Measurements from ENCODE around the gene S100PBP. TPM values are rescaled to one million over a fixed set of nuclear protein-coding genes. Genes with fewer than 3 reads are reported as not detected.

S100PBP gene
- total RNA-seq, 3 donors from 2014 or later, result 25.0 to 49.0 (median 29.5) TPM

DNA sequence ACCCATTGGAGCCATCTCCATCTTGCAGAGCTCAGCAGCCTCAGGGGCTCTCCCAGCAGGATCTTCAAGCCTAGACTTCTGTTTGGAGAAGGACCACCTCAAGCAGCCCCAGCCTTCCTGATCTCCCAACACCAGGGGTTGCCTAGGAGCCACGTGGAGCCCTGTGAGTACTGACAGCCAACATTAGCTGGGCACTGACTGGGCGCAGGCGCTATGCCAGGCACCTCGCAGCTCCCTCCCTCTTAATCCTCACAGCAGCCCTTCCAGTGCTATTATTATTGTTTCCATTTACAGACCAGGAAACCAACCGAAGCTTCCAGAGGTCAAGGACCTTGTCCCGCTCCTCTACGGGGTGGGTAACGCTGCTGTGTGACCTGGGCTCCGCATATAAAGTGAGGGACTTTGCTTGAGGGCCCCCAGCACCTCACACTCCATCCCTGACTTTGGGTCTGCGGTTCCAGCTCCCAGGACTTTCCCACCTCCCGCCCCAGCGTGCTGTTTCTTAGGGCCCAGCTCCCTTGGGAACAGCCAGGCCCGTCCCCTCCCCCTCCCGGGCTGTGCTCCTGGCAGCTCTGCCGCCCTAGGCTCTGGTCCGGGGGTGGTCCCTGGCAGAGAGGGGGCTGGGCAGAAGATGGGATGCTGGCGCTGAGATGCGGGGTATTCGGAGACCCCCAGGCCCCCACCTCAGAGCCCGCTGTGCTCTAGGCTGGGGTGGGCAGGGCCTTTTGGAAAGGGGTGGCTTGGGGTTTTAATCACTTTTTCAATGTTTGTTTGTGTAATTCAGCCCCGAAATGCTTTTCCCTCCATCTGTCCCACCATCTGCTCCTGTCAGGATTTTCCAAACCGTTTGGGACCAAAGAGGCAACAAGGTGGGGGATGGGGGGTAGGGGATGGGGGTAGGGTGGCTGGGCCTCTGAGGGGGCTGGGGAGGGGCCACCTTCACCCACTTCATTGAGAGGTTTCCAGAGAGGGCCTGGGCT lies 64.7 kb downstream of the S100PBP start:
- no peaks in the 10 kb centered on the region for H3K9me3 ChIP-seq
- H3K27me3 ChIP-seq, result peaks cover 10 to 23% of the 10 kb centered on the region in 2 donors
- TF ChIP-seq POLR2A (IDR thresholded peaks at IDR 0.05), result no peak
- TF ChIP-seq CTCF (IDR thresholded peaks at IDR 0.05), result no peak
- no peak for TF ChIP-seq POLR2AphosphoS5 (IDR thresholded peaks at IDR 0.05)
- no peaks in the 10 kb centered on the region for H3K36me3 ChIP-seq
- H3K4me3 ChIP-seq, result no peak overlapping the region
- intact Hi-C loops (cut with DNase I; ENCODE audit: low total_unique reads), result no loop called here
- H3K4me1 ChIP-seq, result peaks cover 0 to 10% of the 10 kb centered on the region in 2 donors
- DNase-seq (ENCODE audit: low spot score in 2 of 2), result no peak
- H3K27ac ChIP-seq, result no peak overlapping the region

- DNase-seq (ENCODE audit: low spot score in 2 of 2), result no peak
- H3K4me3 ChIP-seq, result no peak overlapping the region
Observed at GRCh38 chr1:32883338-32884031, 66.0 kb downstream of the S100PBP start.

DNA sequence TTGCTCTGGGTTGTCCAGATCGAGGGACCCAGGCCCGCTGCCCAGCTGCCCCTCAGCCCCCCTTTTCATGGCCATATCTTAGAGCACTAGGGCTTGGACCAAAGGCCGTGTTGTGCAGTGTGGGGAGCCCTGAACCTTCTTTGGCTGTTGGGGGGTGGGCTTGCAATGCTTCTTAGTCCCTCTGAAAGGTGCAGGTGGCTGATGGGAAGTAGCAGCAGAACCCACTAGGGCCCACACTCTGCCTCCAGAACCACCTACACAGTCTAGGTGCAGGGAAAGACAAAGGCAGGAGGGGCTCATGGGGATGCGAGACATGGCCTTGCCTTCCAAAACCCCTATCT lies 66.5 kb downstream of the S100PBP start:
- Histone ChIP-seq H3K9me3 (no peaks in the 10 kb centered on the region), H3K4me1 (peaks cover 0 to 10% of the 10 kb centered on the region in 2 donors), H3K36me3 (no peaks in the 10 kb centered on the region), H3K27me3 (peaks cover 10 to 42% of the 10 kb centered on the region in 2 donors), H3K27ac (no peak overlapping the region), H3K4me3 (no peak overlapping the region)
- no peak for DNase-seq (ENCODE audit: low spot score in 2 of 2)
- TF ChIP-seq CTCF (IDR thresholded peaks at IDR 0.05), result no peak
- no peak for TF ChIP-seq POLR2AphosphoS5 (IDR thresholded peaks at IDR 0.05)
- no peak for TF ChIP-seq POLR2A (IDR thresholded peaks at IDR 0.05)
- intact Hi-C loops (cut with DNase I; ENCODE audit: low total_unique reads), result no loop called here

More at GRCh38 chr1:32883338-32884031, 66.0 kb downstream of the S100PBP start:
- TF ChIP-seq CTCF (IDR thresholded peaks at IDR 0.05) (no peak), POLR2AphosphoS5 (IDR thresholded peaks at IDR 0.05) (no peak), POLR2A (IDR thresholded peaks at IDR 0.05) (no peak)
- Histone ChIP-seq H3K27me3 (peaks cover 10 to 37% of the 10 kb centered on the region in 2 donors), H3K9me3 (no peaks in the 10 kb centered on the region), H3K27ac (no peak overlapping the region), H3K4me1 (peaks cover 0 to 10% of the 10 kb centered on the region in 2 donors), H3K36me3 (no peaks in the 10 kb centered on the region)
- intact Hi-C loops (cut with DNase I; ENCODE audit: low total_unique reads), result no loop called here

- Histone ChIP-seq H3K4me1 (peaks cover 0 to 10% of the 10 kb centered on the region in 2 donors), H3K36me3 (no peaks in the 10 kb centered on the region), H3K4me3 (no peak overlapping the region), H3K27me3 (peaks cover 10 to 44% of the 10 kb centered on the region in 2 donors), H3K9me3 (no peaks in the 10 kb centered on the region), H3K27ac (no peak overlapping the region)
- no peak for DNase-seq (ENCODE audit: low spot score in 2 of 2)
- intact Hi-C loops (cut with DNase I; ENCODE audit: low total_unique reads), result no loop called here
- no peak for TF ChIP-seq POLR2AphosphoS5 (IDR thresholded peaks at IDR 0.05)
- TF ChIP-seq CTCF (IDR thresholded peaks at IDR 0.05), result no peak
Observed at GRCh38 chr1:32884726-32885125, 67.3 kb downstream of the S100PBP start.

DNA sequence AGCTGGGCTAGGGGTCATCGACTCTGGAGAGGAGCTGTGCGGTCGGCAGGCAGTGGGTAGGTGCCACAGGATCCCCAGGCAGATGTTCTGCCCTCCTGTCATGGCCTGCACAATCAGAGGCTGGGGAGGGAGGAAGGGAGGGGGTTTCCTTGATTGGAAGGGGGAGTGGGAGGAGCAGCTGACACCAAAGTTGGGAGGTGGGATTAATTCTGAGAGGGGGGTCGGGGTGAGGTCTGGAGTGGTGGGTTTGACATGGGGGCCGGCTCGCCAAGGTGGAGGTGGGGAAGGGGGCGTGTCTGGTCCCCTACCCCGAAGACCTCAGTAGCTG lies 68.2 kb downstream of the S100PBP start:
- no peak for DNase-seq (ENCODE audit: low spot score in 2 of 2)
- Histone ChIP-seq H3K27me3 (peaks cover 10 to 44% of the 10 kb centered on the region in 2 donors), H3K27ac (no peak overlapping the region), H3K4me1 (peaks cover 0 to 10% of the 10 kb centered on the region in 2 donors), H3K36me3 (no peaks in the 10 kb centered on the region), H3K9me3 (no peaks in the 10 kb centered on the region), H3K4me3 (no peak overlapping the region)
- intact Hi-C loops (cut with DNase I; ENCODE audit: low total_unique reads), result no loop called here
- no peak for TF ChIP-seq CTCF (IDR thresholded peaks at IDR 0.05)
- no peak for TF ChIP-seq POLR2AphosphoS5 (IDR thresholded peaks at IDR 0.05)
- no peak for TF ChIP-seq POLR2A (IDR thresholded peaks at IDR 0.05)

Data from breast epithelium (tissue), 4 donors.